ENCODE results near the gene SAP130.

Gene SAP130

DNA sequence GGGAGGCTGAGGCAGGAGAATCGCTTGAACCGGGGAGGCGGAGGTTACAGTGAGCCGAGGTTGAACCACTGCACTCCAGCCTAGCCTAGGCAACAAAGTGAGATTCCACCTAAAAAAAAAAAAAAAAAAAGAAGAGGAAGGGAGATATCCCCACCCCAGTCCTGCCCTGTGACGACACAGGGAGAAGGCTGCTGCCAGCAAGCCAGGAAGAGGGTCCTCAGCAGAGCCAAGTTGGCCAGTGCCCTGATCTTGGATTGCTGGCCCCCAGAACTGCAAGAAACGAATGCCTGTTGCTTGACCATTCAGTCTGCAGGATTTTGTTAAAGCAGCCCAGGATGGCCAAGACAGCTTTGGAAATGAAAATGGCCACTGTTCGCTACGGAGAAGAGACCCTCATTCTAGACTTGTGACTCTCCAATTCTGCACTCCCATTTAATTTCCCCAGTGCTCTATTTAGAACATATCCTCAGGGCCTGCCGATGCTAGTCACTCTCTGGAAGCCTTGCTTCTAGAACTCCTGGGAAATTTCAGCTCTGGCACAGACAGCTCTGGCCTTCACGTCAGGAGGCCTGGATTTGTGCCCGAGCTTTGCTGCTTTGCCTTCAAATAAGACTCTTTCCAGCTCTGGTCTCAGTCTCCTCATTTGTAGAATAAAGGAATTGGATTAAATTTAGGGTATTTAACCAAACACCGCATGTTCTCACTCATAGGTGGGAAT lies 126.4 kb downstream of the SAP130 start:
- no peaks in the 10 kb centered on the region for H3K79me2 ChIP-seq (ENCODE audit: insufficient read depth, low read length)
- no peaks in the 10 kb centered on the region for H3K27me3 ChIP-seq (ENCODE audit: insufficient read depth, low read length, poor library complexity, severe bottlenecking)
- no peaks in the 10 kb centered on the region for H3K36me3 ChIP-seq (ENCODE audit: insufficient read depth, low read length)
- H3K9ac ChIP-seq (ENCODE audit: low read depth, low read length, poor library complexity, severe bottlenecking), result no peak overlapping the region
- no peak overlapping the region for H2AFZ ChIP-seq (ENCODE audit: low read length)
- TF ChIP-seq EZH2phosphoT487 (IDR thresholded peaks at IDR 0.05; ENCODE audit: borderline replicate concordance), result no peak
- TF ChIP-seq CTCF (conservative IDR thresholded peaks at IDR 0.05; ENCODE audit: low read length), result no peak
- H3K4me1 ChIP-seq (ENCODE audit: insufficient read depth, low read length, poor library complexity, severe bottlenecking), result no peaks in the 10 kb centered on the region
- no peak overlapping the region for H3K4me3 ChIP-seq (ENCODE audit: low read length, poor library complexity, severe bottlenecking)
- no peaks in the 10 kb centered on the region for H4K20me1 ChIP-seq (ENCODE audit: insufficient read depth, low read length, poor library complexity, severe bottlenecking)
- no peaks in the 10 kb centered on the region for H3K9me3 ChIP-seq (ENCODE audit: insufficient read depth, low read depth, low read length)
- no peaks in the 10 kb centered on the region for H3F3A ChIP-seq (ENCODE audit: low read depth)
- no peaks in the 10 kb centered on the region for H3K9me2 ChIP-seq (replicated peaks; ENCODE audit: low read depth, low read length)
- no peak overlapping the region for H3K4me2 ChIP-seq (ENCODE audit: low read depth, low read length, poor library complexity, severe bottlenecking)

- Histone ChIP-seq H3K36me3 (ENCODE audit: insufficient read depth, low read length) (no peaks in the 10 kb centered on the region), H3K4me3 (ENCODE audit: low read length, poor library complexity, severe bottlenecking) (no peak overlapping the region), H3K79me2 (ENCODE audit: insufficient read depth, low read length) (no peaks in the 10 kb centered on the region), H3K4me1 (ENCODE audit: insufficient read depth, low read length, poor library complexity, severe bottlenecking) (no peaks in the 10 kb centered on the region), H2AFZ (ENCODE audit: low read length) (no peak overlapping the region), H4K20me1 (ENCODE audit: insufficient read depth, low read length, poor library complexity, severe bottlenecking) (no peaks in the 10 kb centered on the region), H3K27me3 (ENCODE audit: insufficient read depth, low read length, poor library complexity, severe bottlenecking) (no peaks in the 10 kb centered on the region), H3K9me2 (replicated peaks; ENCODE audit: low read depth, low read length) (no peaks in the 10 kb centered on the region), H3K4me2 (ENCODE audit: low read depth, low read length, poor library complexity, severe bottlenecking) (no peak overlapping the region), H3F3A (ENCODE audit: low read depth) (no peaks in the 10 kb centered on the region), H3K9me3 (ENCODE audit: insufficient read depth, low read depth, low read length) (no peaks in the 10 kb centered on the region), H3K9ac (ENCODE audit: low read depth, low read length, poor library complexity, severe bottlenecking) (no peak overlapping the region)
- no peak for TF ChIP-seq EZH2phosphoT487 (IDR thresholded peaks at IDR 0.05; ENCODE audit: borderline replicate concordance)
- no peak for TF ChIP-seq CTCF (conservative IDR thresholded peaks at IDR 0.05; ENCODE audit: low read length)
Measured at GRCh38 chr2:127897531-127898211, 130.2 kb downstream of the SAP130 start.

DNA sequence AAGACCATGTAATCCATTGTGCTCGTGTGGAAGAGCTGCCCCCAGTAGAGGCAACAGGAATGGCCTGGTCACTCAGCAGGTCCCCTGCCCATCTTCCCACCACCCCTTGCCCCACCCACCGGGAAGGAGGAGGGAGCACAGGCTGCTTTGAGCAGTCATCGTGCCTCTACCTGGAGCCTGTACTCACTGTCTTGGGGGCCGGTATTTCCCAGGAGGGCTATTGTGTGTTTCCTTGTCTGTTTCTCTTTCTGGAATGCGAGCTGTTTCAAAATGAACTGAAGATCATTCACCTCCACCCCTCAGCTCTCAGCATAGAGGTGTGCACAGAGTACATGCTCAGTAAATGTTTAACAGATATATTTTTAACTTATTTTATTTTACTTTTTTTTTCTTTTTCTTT lies 134.4 kb downstream of the SAP130 start:
- no peak for TF ChIP-seq CTCF (conservative IDR thresholded peaks at IDR 0.05; ENCODE audit: low read length)
- no peak for TF ChIP-seq EZH2phosphoT487 (IDR thresholded peaks at IDR 0.05; ENCODE audit: borderline replicate concordance)
- Histone ChIP-seq H3K4me1 (ENCODE audit: insufficient read depth, low read length, poor library complexity, severe bottlenecking) (no peaks in the 10 kb centered on the region), H3K9me2 (replicated peaks; ENCODE audit: low read depth, low read length) (no peaks in the 10 kb centered on the region), H3K4me2 (ENCODE audit: low read depth, low read length, poor library complexity, severe bottlenecking) (no peak overlapping the region), H3K9ac (ENCODE audit: low read depth, low read length, poor library complexity, severe bottlenecking) (no peak overlapping the region), H3K36me3 (ENCODE audit: insufficient read depth, low read length) (no peaks in the 10 kb centered on the region), H3K79me2 (ENCODE audit: insufficient read depth, low read length) (no peaks in the 10 kb centered on the region), H2AFZ (ENCODE audit: low read length) (no peak overlapping the region), H3F3A (ENCODE audit: low read depth) (no peaks in the 10 kb centered on the region), H3K4me3 (ENCODE audit: low read length, poor library complexity, severe bottlenecking) (no peak overlapping the region), H3K9me3 (ENCODE audit: insufficient read depth, low read depth, low read length) (no peaks in the 10 kb centered on the region), H4K20me1 (ENCODE audit: insufficient read depth, low read length, poor library complexity, severe bottlenecking) (no peaks in the 10 kb centered on the region), H3K27me3 (ENCODE audit: insufficient read depth, low read length, poor library complexity, severe bottlenecking) (no peaks in the 10 kb centered on the region)
